NB4 (cell line): Measurements from ENCODE around the gene CHMP3.

Source experiments
- DNase-seq: peaks from one replicate; pipeline ENCODE4 v3.0.0; 2010; ENCODE audit warnings: low read depth
- H3K4me3 ChIP-seq: one replicate; pipeline ENCODE4 v1.5.1; 2011; ENCODE audit warnings: mild to moderate bottlenecking, low read depth, low read length, moderate library complexity
- MYC ChIP-seq: IDR thresholded peaks from 2 replicates; pipeline ENCODE4 v1.6.1; 2011; ENCODE audit warnings: low read depth, low read length
- POLR2A ChIP-seq: IDR thresholded peaks from 2 replicates; pipeline ENCODE4 v1.6.1; 2011; ENCODE audit warnings: mild to moderate bottlenecking; ENCODE audit not compliant: insufficient read length; ENCODE audit errors: extremely low read depth
- TF ChIP-seq, protein P1 (sequence below): IDR thresholded peaks from one replicate; pipeline ENCODE4 v1.5.1; 2012; ENCODE audit warnings: low read depth, low read length
- TF ChIP-seq, protein P2 (sequence below): IDR thresholded peaks from 2 replicates; pipeline ENCODE4 v1.6.1; 2011; ENCODE audit warnings: low read depth, low read length

The CHMP3 gene

DNA sequence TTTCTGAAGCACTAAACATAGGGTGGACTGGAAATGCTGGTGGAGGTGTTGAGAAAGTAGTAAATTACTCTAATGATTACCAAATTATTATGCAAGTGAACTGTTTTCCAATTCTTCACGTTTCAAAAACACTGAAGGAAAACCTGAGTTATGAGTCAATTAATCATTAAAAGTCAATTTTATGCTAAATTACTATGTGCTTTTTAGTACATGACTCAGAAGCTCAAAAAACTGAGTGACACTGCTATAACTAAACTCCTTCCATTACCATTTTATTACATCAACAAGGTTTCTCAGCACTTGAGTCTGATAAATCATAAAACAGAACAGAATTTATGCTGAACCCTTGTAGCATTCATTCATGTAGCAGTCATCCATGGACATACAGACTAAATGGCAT is 20.4 kb downstream of the CHMP3 start:
- TF ChIP-seq, protein P1, sequence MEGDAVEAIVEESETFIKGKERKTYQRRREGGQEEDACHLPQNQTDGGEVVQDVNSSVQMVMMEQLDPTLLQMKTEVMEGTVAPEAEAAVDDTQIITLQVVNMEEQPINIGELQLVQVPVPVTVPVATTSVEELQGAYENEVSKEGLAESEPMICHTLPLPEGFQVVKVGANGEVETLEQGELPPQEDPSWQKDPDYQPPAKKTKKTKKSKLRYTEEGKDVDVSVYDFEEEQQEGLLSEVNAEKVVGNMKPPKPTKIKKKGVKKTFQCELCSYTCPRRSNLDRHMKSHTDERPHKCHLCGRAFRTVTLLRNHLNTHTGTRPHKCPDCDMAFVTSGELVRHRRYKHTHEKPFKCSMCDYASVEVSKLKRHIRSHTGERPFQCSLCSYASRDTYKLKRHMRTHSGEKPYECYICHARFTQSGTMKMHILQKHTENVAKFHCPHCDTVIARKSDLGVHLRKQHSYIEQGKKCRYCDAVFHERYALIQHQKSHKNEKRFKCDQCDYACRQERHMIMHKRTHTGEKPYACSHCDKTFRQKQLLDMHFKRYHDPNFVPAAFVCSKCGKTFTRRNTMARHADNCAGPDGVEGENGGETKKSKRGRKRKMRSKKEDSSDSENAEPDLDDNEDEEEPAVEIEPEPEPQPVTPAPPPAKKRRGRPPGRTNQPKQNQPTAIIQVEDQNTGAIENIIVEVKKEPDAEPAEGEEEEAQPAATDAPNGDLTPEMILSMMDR: no peak
- TF ChIP-seq, protein P2, sequence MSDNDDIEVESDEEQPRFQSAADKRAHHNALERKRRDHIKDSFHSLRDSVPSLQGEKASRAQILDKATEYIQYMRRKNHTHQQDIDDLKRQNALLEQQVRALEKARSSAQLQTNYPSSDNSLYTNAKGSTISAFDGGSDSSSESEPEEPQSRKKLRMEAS: no peak
- no peak for TF ChIP-seq MYC
- no peak for TF ChIP-seq POLR2A

DNA sequence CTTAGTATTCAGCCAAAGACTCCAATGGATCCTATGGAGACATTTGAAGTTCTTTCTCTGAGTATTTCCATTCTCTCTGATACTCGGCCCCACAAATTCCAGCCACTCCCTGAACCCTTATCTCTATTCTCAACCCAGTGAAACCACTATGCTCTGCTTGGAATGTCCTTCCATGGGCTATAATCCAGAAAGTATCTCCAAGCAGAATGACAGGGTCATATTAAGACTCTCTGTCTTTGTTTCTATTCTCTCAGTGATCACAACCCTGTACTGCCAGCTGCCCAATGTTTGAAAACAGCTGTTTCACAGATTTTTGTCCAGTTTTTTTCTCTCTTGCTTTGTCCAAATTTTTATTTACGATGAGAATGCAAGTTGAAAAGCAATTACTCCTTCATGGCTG is 21.9 kb downstream of the CHMP3 start:
- TF ChIP-seq, protein P1: no peak
- TF ChIP-seq, protein P2: no peak
- no peak for TF ChIP-seq MYC
- TF ChIP-seq POLR2A: no peak
- H3K4me3 ChIP-seq: no peak overlapping the region
- DNase-seq: no peak

More for the DNA sequence above, 20.4 kb downstream of the CHMP3 start:
- H3K4me3 ChIP-seq: no peak overlapping the region
- DNase-seq: no peak

DNA sequence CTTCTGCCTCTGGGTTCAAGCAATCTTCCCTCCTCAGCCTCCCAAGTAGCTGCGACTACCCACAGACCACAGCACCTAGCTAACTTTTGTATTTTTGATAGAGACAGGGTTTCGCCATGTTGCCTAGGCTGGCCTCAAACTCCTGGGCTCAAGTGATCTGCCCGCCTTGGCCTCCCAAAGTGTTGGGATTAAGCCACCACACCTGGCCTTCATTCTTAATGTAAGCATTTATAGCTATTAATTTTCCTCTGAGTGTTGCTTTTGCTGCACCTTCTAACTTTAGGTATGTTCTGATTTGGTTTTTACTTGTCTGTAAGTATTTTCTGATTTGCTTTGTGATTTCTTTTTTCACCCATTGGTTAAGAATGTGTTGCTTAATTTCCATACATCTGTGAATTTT is 29.7 kb downstream of the CHMP3 start:
- TF ChIP-seq, protein P2: no peak
- TF ChIP-seq POLR2A (no peak), MYC (no peak)
- TF ChIP-seq, protein P1: no peak
- H3K4me3 ChIP-seq: no peak overlapping the region
- DNase-seq: no peak

DNA sequence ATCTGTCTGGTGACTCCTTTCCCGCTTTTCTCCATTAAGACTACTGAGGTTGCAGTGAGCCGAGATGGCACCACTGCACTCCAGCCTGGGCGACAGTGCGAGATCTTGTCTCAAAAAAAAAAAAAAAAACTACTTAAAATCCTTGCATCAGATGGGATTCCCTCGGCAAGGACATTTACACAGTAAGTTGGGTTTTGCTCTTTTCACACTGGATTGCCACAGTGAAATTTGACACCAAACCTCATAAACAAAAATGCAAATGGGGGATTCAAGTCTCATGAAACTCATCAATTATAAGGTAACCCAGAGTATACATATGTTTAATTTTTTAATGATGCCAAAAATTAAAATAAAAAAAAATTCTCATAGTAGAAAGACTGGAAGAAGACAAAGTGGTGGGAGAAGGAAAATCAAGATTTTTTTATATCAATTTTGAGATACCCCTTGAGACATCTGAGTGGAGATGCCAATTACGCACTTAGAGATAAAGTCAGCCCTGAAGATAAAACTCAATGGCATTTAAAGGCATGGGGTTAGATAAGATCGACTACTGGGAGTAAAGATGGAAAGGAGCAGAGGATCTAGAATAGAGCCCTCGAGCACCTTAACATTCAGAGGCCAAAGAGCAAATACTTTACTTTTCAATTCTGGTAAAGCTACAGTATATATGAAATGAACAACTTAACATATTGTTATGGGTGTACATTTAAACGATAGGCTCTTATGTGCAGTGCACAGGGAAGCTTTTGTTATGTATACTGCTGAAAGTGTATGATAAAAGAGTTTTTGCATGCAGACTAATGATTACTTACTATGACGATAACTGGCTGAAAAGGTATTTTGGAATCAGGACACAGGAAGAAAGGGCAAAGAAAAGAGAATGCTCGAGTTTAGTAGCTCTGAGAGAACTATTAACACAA is 37.6 kb downstream of the CHMP3 start:
- no peak for DNase-seq

DNA sequence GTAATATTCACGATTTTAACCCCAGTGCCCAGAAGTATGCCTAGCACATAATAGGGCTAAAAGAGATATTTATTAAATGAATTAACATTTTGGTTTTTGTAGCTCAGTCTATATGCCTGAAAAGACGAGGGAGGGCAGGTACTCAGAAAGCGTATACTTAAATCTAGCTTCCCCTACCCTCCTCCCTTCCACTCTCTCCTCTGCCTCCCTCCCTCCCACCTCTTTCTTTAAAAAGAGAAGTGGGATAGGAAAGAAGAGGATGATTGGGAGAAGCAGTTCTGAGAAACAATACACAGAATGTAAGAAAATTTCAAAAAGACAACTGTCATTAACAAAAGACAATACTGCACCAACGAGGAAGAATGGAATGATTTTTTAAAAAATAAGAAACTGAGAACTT is 39.8 kb downstream of the CHMP3 start:
- TF ChIP-seq, protein P1: no peak
- TF ChIP-seq POLR2A (no peak), MYC (no peak)
- TF ChIP-seq, protein P2: no peak
- no peak for DNase-seq
- H3K4me3 ChIP-seq: no peak overlapping the region

More for the DNA sequence above, 37.6 kb downstream of the CHMP3 start:
- H3K4me3 ChIP-seq: no peak overlapping the region
- TF ChIP-seq POLR2A (no peak), MYC (no peak)
- TF ChIP-seq, protein P1: no peak
- TF ChIP-seq, protein P2: no peak
